Type B pancreatic cell (in vitro differentiated cells): ENCODE measurements around the gene TMEM266. TPM values are rescaled to one million over a fixed set of nuclear protein-coding genes. Genes with fewer than 3 reads are reported as not detected.
A peak's percentile ranks its signal among the peaks of the same experiment; 100 is the strongest.

ENCODE experiments used
- DNase-seq: peaks from one replicate; pipeline ENCODE4 v3.0.0; 2021; ENCODE audit warnings: mixed read lengths; ENCODE audit not compliant: unreplicated experiment; ENCODE audit errors: extremely low spot score
- H3K27ac Mint-ChIP-seq: 2 replicates; pipeline ENCODE4 v1.8.0; 2021; ENCODE audit warnings: mild to moderate bottlenecking, mixed read lengths
- H3K27me3 Mint-ChIP-seq: 2 replicates; pipeline ENCODE4 v1.8.0; 2021; ENCODE audit warnings: mixed read lengths
- H3K36me3 Mint-ChIP-seq: 2 replicates; pipeline ENCODE4 v1.8.0; 2021; ENCODE audit warnings: mixed read lengths
- H3K4me1 Mint-ChIP-seq: one replicate; pipeline ENCODE4 v1.8.0; 2021; ENCODE audit warnings: mixed read lengths; ENCODE audit not compliant: unreplicated experiment
- H3K4me3 Mint-ChIP-seq: 2 replicates; pipeline ENCODE4 v1.8.0; 2021; ENCODE audit warnings: mild to moderate bottlenecking, mixed read lengths
- H3K9me3 Mint-ChIP-seq: 2 replicates; pipeline ENCODE4 v1.8.0; 2021; ENCODE audit warnings: mixed read lengths
- total RNA-seq: library from RNA; stranded (reverse); gene quantifications from 2 replicates; pipeline ENCODE4 v1.2.1, GENCODE V29; 2021; ENCODE audit warnings: low replicate concordance
- TF ChIP-seq, protein P1 (sequence below): fragments of 200-600 bp; sonication (generic); conservative IDR thresholded peaks from 2 replicates; pipeline ENCODE4 v1.5.0; 2021; ENCODE audit warnings: antibody characterized with exemption, mild to moderate bottlenecking

TMEM266 gene
- total RNA-seq, 1 donor from 2014 or later: 2.3 TPM

GRCh38 chr15:76056931-76057330, 2.9 kb upstream of the TMEM266 start:
- peak overlapping the region; percentile 71 for H3K4me3 Mint-ChIP-seq
- no peak for DNase-seq
- TF ChIP-seq, protein P1, sequence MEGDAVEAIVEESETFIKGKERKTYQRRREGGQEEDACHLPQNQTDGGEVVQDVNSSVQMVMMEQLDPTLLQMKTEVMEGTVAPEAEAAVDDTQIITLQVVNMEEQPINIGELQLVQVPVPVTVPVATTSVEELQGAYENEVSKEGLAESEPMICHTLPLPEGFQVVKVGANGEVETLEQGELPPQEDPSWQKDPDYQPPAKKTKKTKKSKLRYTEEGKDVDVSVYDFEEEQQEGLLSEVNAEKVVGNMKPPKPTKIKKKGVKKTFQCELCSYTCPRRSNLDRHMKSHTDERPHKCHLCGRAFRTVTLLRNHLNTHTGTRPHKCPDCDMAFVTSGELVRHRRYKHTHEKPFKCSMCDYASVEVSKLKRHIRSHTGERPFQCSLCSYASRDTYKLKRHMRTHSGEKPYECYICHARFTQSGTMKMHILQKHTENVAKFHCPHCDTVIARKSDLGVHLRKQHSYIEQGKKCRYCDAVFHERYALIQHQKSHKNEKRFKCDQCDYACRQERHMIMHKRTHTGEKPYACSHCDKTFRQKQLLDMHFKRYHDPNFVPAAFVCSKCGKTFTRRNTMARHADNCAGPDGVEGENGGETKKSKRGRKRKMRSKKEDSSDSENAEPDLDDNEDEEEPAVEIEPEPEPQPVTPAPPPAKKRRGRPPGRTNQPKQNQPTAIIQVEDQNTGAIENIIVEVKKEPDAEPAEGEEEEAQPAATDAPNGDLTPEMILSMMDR: no peak
- H3K27me3 Mint-ChIP-seq: peaks cover 31% of the 10 kb centered on the region
- H3K4me1 Mint-ChIP-seq: no peaks in the 10 kb centered on the region
- H3K27ac Mint-ChIP-seq: no peak overlapping the region
- H3K36me3 Mint-ChIP-seq: no peaks in the 10 kb centered on the region
- H3K9me3 Mint-ChIP-seq: no peaks in the 10 kb centered on the region

DNA sequence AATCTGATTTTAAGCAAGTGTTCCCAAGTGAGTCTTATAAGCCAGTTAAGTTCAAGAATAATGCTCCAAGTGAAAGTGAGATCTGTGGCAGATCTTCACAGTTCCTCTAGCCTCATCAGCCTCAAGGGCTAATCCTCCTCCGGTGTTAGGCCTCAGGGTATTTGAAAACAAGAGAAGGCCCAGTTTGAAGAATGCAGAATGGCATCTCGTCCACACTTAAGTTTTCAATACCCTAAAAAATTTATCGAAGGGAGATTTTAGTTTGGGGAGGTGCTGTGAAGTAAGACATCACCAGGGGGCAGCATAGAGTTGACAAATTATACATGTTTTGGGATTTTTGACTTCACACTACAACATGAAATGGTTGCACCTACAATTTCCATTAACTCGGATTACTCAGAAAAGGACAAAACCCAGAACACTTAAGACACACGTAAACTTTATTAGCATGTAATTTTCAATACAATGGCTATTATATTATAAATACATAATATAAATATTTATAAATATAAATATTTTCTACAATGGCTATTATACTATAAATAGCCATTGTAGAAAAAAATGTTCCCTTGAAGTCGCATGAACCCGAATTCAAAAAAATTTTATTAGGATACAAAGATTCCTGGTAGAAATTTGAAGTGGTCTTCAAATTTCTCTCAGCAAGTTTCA, 2.3 kb upstream of the TMEM266 start:
- peak overlapping the region; percentile 71 for H3K4me3 Mint-ChIP-seq
- no peaks in the 10 kb centered on the region for H3K9me3 Mint-ChIP-seq
- no peaks in the 10 kb centered on the region for H3K36me3 Mint-ChIP-seq
- no peak for DNase-seq
- TF ChIP-seq, protein P1: peak; percentile 88
- H3K27me3 Mint-ChIP-seq: peaks cover 35% of the 10 kb centered on the region
- H3K4me1 Mint-ChIP-seq: peaks cover 3% of the 10 kb centered on the region
- H3K27ac Mint-ChIP-seq: no peak overlapping the region

DNA sequence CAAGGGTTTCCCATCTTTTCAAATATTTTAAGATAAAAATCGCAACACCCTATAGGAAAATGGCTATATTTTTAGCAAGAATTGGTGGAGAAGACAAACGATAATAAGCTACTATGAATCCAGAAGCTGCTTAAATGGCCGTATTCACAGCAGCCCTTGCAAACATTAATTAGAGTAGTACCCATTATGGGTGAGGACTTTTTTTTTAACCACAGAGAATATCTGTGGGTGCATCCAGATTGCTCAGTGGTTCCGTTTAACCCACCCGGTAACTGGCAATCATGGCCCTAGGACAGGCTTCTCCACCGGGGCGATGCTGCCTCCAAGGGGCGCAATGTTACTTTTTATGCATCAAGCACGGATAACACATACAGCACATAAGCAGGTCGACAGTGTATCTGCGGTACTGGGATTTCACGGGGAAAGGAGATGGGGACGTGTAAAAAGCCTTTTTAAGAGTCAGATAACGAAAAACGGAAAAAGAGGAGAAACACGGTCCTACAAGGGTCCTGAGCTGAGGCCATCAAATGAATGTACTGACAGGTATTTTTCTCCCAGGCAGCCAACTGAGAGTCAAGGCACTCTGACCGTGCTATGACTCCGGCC, 968 bp upstream of the TMEM266 start:
- DNase-seq: no peak
- peak overlapping the region; percentile 89 for H3K4me3 Mint-ChIP-seq
- H3K4me1 Mint-ChIP-seq: peaks cover 4% of the 10 kb centered on the region
- H3K9me3 Mint-ChIP-seq: no peaks in the 10 kb centered on the region
- TF ChIP-seq, protein P1: no peak
- H3K36me3 Mint-ChIP-seq: no peaks in the 10 kb centered on the region
- H3K27ac Mint-ChIP-seq: peak overlapping the region; percentile 65
- peaks cover 42% of the 10 kb centered on the region for H3K27me3 Mint-ChIP-seq

DNA sequence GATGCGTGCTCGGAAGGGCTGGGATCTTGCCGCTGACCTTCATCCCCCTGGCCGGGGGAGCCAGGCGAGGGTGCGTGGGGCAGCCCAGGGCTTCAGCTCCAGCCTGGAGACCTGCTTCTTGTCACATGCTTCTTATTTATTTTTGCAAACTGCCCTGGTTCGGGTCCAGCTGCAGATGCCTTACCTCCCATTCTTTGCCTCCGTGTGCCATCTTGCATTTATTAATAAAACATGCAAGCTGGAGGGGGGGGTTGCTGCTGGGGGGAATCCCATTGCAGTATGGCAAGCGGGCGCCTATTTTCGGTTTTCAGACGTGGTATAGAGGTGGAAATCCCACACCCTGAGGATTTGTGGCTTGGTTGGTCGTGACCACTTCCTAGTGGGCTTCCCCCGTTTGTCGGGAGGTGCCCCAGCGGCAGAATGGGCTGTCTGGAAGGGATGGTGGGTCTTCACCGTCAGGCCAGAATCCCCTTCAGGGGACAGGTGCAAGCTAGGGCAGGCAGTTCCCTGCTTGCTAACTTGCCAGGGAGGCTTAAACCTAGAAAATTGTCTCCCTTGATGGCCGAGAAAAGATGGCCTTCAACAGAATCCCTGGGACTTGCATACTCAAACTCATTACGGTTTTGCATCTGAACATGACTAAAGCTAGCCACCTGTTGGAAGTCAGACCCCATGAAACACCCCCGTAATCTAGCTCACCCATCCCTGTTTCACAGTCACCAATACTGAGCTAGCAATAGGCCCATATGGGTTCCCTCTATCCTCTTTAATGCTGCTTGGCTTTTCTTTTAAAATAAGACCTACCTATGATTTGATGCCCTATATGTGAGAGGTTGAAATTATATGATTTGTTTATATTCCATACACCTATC, 569 bp downstream of the TMEM266 start:
- no peaks in the 10 kb centered on the region for H3K9me3 Mint-ChIP-seq
- peaks cover 11% of the 10 kb centered on the region for H3K4me1 Mint-ChIP-seq
- H3K27ac Mint-ChIP-seq: no peak overlapping the region
- H3K36me3 Mint-ChIP-seq: no peaks in the 10 kb centered on the region
- peaks cover 57% of the 10 kb centered on the region for H3K27me3 Mint-ChIP-seq
- TF ChIP-seq, protein P1: no peak
- peak overlapping the region; percentile 85 for H3K4me3 Mint-ChIP-seq
- no peak for DNase-seq

DNA sequence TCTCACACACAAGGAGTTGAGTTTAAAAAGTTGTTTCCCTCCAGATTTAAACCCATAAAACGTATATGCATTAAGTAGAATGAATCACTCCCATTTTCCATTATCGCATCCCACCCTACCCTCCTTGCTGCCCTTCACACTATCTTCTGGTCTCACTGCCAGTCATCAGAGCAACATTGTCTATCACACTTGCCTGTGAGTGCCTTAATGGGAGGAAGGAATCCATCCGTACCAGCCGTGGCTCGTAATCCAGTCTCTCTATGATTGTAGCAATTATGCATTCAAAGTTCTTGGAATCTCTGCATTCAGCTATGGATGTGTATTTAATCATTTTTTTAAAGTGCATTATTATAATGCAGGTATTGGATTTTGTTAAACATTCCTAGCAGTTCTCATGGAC, 1.9 kb downstream of the TMEM266 start:
- H3K27ac Mint-ChIP-seq: no peak overlapping the region

More for the DNA sequence above, 1.9 kb downstream of the TMEM266 start:
- TF ChIP-seq, protein P1: no peak
- Mint-ChIP-seq H3K4me3 (peak overlapping the region; percentile 61), H3K27me3 (peaks cover 58% of the 10 kb centered on the region), H3K36me3 (no peaks in the 10 kb centered on the region), H3K9me3 (no peaks in the 10 kb centered on the region), H3K4me1 (peaks cover 16% of the 10 kb centered on the region)
- no peak for DNase-seq
